SK-N-SH (cell line): ENCODE data around the gene RNASEH2B.

Source experiments
- EP300 ChIP-seq, 2 experiments: IDR thresholded peaks; 2 replicates each; pipeline versions ENCODE4 v1.4.0 to v1.6.1; 2012; ENCODE audit warnings: borderline replicate concordance in 1 of 2, low read depth in 1 of 2, low read length in 1 of 2
- RCOR1 ChIP-seq: fragments of 150-350 bp; IDR thresholded peaks from 2 replicates; pipeline ENCODE4 v1.6.1; 2017; ENCODE audit warnings: antibody characterized with exemption, low read length
- TCF12 ChIP-seq: IDR thresholded peaks from 2 replicates; pipeline ENCODE4 v1.4.0; 2012
- TF ChIP-seq, protein P1 (sequence below): fragments of 200-600 bp; sonication (generic); IDR thresholded peaks from 2 replicates; pipeline ENCODE4 v1.6.1; 2017; ENCODE audit warnings: antibody characterized with exemption, mild to moderate bottlenecking, moderate library complexity
- TF ChIP-seq, protein P2 (sequence below): IDR thresholded peaks from 2 replicates; pipeline ENCODE4 v1.4.0; 2012; ENCODE audit warnings: low read depth, borderline replicate concordance

DNA sequence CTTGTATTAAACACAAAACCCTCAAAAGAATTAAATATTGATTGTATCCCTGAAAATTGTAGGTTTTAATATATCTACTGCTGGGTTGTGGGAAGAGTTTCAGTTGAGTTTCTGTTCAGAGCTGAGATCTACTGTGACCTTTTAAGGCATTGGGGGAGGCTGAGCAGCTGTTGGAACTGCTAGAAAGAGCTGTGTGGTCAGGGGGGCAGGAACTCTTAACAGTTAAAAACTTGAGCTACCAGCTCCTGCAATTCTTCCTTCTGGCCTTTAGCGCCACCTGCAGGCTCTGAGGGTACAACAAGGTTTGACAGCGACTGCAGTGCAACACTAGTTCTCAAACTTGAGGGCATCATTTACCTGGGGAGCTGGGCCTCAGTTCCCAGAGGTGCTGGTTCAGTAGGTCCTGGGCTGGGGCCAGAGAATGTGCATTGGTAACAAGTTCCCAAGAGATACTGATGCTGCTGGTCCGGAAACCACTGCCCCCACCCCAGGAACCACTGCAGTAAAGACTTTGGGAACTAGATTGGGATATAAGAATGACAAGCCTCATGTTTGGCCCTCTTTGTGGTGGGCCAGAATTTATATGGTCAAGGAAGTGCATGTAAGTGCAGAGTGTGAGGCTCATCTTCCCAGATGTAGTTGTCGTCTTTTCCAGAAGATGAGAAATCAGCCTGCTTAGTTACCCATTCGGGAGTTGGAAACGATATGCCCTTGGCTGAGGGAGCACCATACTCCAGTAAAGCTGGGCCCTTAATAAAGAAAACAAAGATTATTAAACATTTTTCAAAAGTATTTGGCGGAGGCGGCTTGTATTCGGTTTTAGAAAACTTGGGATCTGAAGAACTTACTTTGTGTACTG lies 2.6 kb downstream of the RNASEH2B start:
- TF ChIP-seq EP300 (IDR thresholded peaks at IDR 0.05; ENCODE audit: borderline replicate concordance in 1 of 2, low read depth in 1 of 2, low read length in 1 of 2) = peak in 1 of 2 experiments; percentile 31; a peak in 3 of 4 replicates
- no peak for TF ChIP-seq TCF12
- TF ChIP-seq, protein P1, sequence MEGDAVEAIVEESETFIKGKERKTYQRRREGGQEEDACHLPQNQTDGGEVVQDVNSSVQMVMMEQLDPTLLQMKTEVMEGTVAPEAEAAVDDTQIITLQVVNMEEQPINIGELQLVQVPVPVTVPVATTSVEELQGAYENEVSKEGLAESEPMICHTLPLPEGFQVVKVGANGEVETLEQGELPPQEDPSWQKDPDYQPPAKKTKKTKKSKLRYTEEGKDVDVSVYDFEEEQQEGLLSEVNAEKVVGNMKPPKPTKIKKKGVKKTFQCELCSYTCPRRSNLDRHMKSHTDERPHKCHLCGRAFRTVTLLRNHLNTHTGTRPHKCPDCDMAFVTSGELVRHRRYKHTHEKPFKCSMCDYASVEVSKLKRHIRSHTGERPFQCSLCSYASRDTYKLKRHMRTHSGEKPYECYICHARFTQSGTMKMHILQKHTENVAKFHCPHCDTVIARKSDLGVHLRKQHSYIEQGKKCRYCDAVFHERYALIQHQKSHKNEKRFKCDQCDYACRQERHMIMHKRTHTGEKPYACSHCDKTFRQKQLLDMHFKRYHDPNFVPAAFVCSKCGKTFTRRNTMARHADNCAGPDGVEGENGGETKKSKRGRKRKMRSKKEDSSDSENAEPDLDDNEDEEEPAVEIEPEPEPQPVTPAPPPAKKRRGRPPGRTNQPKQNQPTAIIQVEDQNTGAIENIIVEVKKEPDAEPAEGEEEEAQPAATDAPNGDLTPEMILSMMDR = peak; percentile 88
- no peak for TF ChIP-seq RCOR1
- TF ChIP-seq, protein P2, sequence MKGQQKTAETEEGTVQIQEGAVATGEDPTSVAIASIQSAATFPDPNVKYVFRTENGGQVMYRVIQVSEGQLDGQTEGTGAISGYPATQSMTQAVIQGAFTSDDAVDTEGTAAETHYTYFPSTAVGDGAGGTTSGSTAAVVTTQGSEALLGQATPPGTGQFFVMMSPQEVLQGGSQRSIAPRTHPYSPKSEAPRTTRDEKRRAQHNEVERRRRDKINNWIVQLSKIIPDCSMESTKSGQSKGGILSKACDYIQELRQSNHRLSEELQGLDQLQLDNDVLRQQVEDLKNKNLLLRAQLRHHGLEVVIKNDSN = no peak
